ENCODE measurements around the gene RACGAP1. TPM values are rescaled to one million over a fixed set of nuclear protein-coding genes. Genes with fewer than 3 reads are reported as not detected.
"Not testable (repeated sequence)": the region's sequence is repeated elsewhere in the genome, so short reads cannot be mapped to it uniquely, and the experiment has no call there.

RACGAP1 gene
- total RNA-seq, 3 donors from 2014 or later, result 22.6 to 26.0 (median 25.6) TPM

GRCh38 chr12:50004696-50005095, 20.6 kb downstream of the RACGAP1 start:
- DNase-seq (no peak), ATAC-seq (no peak)
- no peak overlapping the region for H3K4me3 Mint-ChIP-seq
- H3K27me3 Mint-ChIP-seq (ENCODE audit: low read depth), result no peaks in the 10 kb centered on the region
- peaks cover 1% of the 10 kb centered on the region for H3K4me1 Mint-ChIP-seq (ENCODE audit: low read depth)
- H3K36me3 Mint-ChIP-seq (ENCODE audit: insufficient read depth), result peaks cover 21% of the 10 kb centered on the region
- H3K9me3 Mint-ChIP-seq, result no peaks in the 10 kb centered on the region

- no peaks in the 10 kb centered on the region for H3K9me3 Mint-ChIP-seq
- ATAC-seq, result no peak
- peaks cover 21% of the 10 kb centered on the region for H3K36me3 Mint-ChIP-seq (ENCODE audit: insufficient read depth)
- DNase-seq, result no peak
- peaks cover 1% of the 10 kb centered on the region for H3K4me1 Mint-ChIP-seq (ENCODE audit: low read depth)
- H3K4me3 Mint-ChIP-seq, result no peak overlapping the region
- H3K27me3 Mint-ChIP-seq (ENCODE audit: low read depth), result no peaks in the 10 kb centered on the region
Measured at GRCh38 chr12:50003595-50003994, 21.7 kb downstream of the RACGAP1 start.

GRCh38 chr12:49998453-49998852, 26.8 kb downstream of the RACGAP1 start:
- no peak for ATAC-seq
- no peak for DNase-seq
- H3K27me3 Mint-ChIP-seq (ENCODE audit: low read depth), result no peaks in the 10 kb centered on the region
- H3K4me1 Mint-ChIP-seq (ENCODE audit: low read depth), result no peaks in the 10 kb centered on the region
- no peaks in the 10 kb centered on the region for H3K9me3 Mint-ChIP-seq
- no peak overlapping the region for H3K4me3 Mint-ChIP-seq
- peaks cover 22% of the 10 kb centered on the region for H3K36me3 Mint-ChIP-seq (ENCODE audit: insufficient read depth)

- H3K9me3 Mint-ChIP-seq, result no peaks in the 10 kb centered on the region
- H3K36me3 Mint-ChIP-seq (ENCODE audit: insufficient read depth), result peaks cover 20% of the 10 kb centered on the region
- no peak overlapping the region for H3K4me3 Mint-ChIP-seq
- no peaks in the 10 kb centered on the region for H3K4me1 Mint-ChIP-seq (ENCODE audit: low read depth)
- ATAC-seq (no peak), DNase-seq (no peak)
- no peaks in the 10 kb centered on the region for H3K27me3 Mint-ChIP-seq (ENCODE audit: low read depth)
Measured at GRCh38 chr12:49990273-49990672, 35.0 kb downstream of the RACGAP1 start.

GRCh38 chr12:49989400-49989799, 35.9 kb downstream of the RACGAP1 start:
- not testable (repeated sequence) for H3K4me1 Mint-ChIP-seq (ENCODE audit: low read depth); DNase-seq; H3K9me3 Mint-ChIP-seq; ATAC-seq; H3K4me3 Mint-ChIP-seq; H3K27me3 Mint-ChIP-seq (ENCODE audit: low read depth)
- peaks cover 17% of the 10 kb centered on the region for H3K36me3 Mint-ChIP-seq (ENCODE audit: insufficient read depth)

- peaks cover 6% of the 10 kb centered on the region for H3K36me3 Mint-ChIP-seq (ENCODE audit: insufficient read depth)
Measured at GRCh38 chr12:49987625-49988303, 37.5 kb downstream of the RACGAP1 start.

GRCh38 chr12:49986476-49986875, 38.8 kb downstream of the RACGAP1 start:
- not testable (repeated sequence) for DNase-seq; H3K4me1 Mint-ChIP-seq (ENCODE audit: low read depth); ATAC-seq; H3K36me3 Mint-ChIP-seq (ENCODE audit: insufficient read depth); H3K9me3 Mint-ChIP-seq; H3K4me3 Mint-ChIP-seq; H3K27me3 Mint-ChIP-seq (ENCODE audit: low read depth)

More at GRCh38 chr12:49987625-49988303, 37.5 kb downstream of the RACGAP1 start:
- ATAC-seq, result no peak
- Mint-ChIP-seq H3K27me3 (ENCODE audit: low read depth) (no peaks in the 10 kb centered on the region), H3K4me3 (no peak overlapping the region), H3K9me3 (no peaks in the 10 kb centered on the region), H3K4me1 (ENCODE audit: low read depth) (no peaks in the 10 kb centered on the region)
- DNase-seq, result no peak

GRCh38 chr12:49985981-49986380, 39.3 kb downstream of the RACGAP1 start:
- peak in 1 of 2 donors; percentile 28 for ATAC-seq

GRCh38 chr12:49984476-49985359, 40.6 kb downstream of the RACGAP1 start:
- H3K4me3 Mint-ChIP-seq, result no peak overlapping the region
- no peaks in the 10 kb centered on the region for H3K4me1 Mint-ChIP-seq (ENCODE audit: low read depth)
- ATAC-seq (no peak), DNase-seq (no peak)
- no peaks in the 10 kb centered on the region for H3K9me3 Mint-ChIP-seq
- H3K27me3 Mint-ChIP-seq (ENCODE audit: low read depth), result no peaks in the 10 kb centered on the region
- H3K36me3 Mint-ChIP-seq (ENCODE audit: insufficient read depth), result peaks cover 2% of the 10 kb centered on the region

More at GRCh38 chr12:49985981-49986380, 39.3 kb downstream of the RACGAP1 start:
- DNase-seq, result no peak
- peaks cover 2% of the 10 kb centered on the region for H3K36me3 Mint-ChIP-seq (ENCODE audit: insufficient read depth)
- H3K9me3 Mint-ChIP-seq, result no peaks in the 10 kb centered on the region
- no peaks in the 10 kb centered on the region for H3K27me3 Mint-ChIP-seq (ENCODE audit: low read depth)
- no peak overlapping the region for H3K4me3 Mint-ChIP-seq
- no peaks in the 10 kb centered on the region for H3K4me1 Mint-ChIP-seq (ENCODE audit: low read depth)

- Mint-ChIP-seq H3K9me3 (no peaks in the 10 kb centered on the region), H3K27me3 (ENCODE audit: low read depth) (no peaks in the 10 kb centered on the region), H3K36me3 (ENCODE audit: insufficient read depth) (peaks cover 2% of the 10 kb centered on the region), H3K4me1 (ENCODE audit: low read depth) (no peaks in the 10 kb centered on the region), H3K4me3 (no peak overlapping the region)
- no peak for DNase-seq
- ATAC-seq, result no peak
Measured at GRCh38 chr12:49983892-49984291, 41.4 kb downstream of the RACGAP1 start.

- no peak for ATAC-seq
- H3K4me1 Mint-ChIP-seq (ENCODE audit: low read depth), result no peaks in the 10 kb centered on the region
- DNase-seq, result no peak
- H3K36me3 Mint-ChIP-seq (ENCODE audit: insufficient read depth), result peaks cover 2% of the 10 kb centered on the region
- no peak overlapping the region for H3K4me3 Mint-ChIP-seq
- no peaks in the 10 kb centered on the region for H3K27me3 Mint-ChIP-seq (ENCODE audit: low read depth)
- H3K9me3 Mint-ChIP-seq, result no peaks in the 10 kb centered on the region
Measured at GRCh38 chr12:49982246-49983087, 42.8 kb downstream of the RACGAP1 start.

GRCh38 chr12:49980501-49981349, 44.6 kb downstream of the RACGAP1 start:
- H3K27me3 Mint-ChIP-seq (ENCODE audit: low read depth), result no peaks in the 10 kb centered on the region
- H3K36me3 Mint-ChIP-seq (ENCODE audit: insufficient read depth), result no peaks in the 10 kb centered on the region
- H3K9me3 Mint-ChIP-seq, result no peaks in the 10 kb centered on the region
- DNase-seq (no peak), ATAC-seq (no peak)
- no peak overlapping the region for H3K4me3 Mint-ChIP-seq
- no peaks in the 10 kb centered on the region for H3K4me1 Mint-ChIP-seq (ENCODE audit: low read depth)

GRCh38 chr12:49979791-49980190, 45.5 kb downstream of the RACGAP1 start:
- no peaks in the 10 kb centered on the region for H3K36me3 Mint-ChIP-seq (ENCODE audit: insufficient read depth)
- ATAC-seq (no peak), DNase-seq (no peak)
- H3K9me3 Mint-ChIP-seq, result no peaks in the 10 kb centered on the region
- no peak overlapping the region for H3K4me3 Mint-ChIP-seq
- H3K4me1 Mint-ChIP-seq (ENCODE audit: low read depth), result no peaks in the 10 kb centered on the region
- no peaks in the 10 kb centered on the region for H3K27me3 Mint-ChIP-seq (ENCODE audit: low read depth)

All from activated T-cell treated with anti-CD3 and anti-CD28 coated beads, Interleukin-2, amount 50 U/mL, for 4 hours (primary cell).